ENCODE results near the gene KLF6. TPM values are rescaled to one million over a fixed set of nuclear protein-coding genes. Genes with fewer than 3 reads are reported as not detected.

KLF6 gene
- total and polyA plus RNA-seq, 9 of the 15 experiments (the other 6 are each of a cell fraction or from before 2014, with no cell fraction given) = 3.2 to 23.9 (median 8.0) TPM

- TF ChIP-seq, protein P1, sequence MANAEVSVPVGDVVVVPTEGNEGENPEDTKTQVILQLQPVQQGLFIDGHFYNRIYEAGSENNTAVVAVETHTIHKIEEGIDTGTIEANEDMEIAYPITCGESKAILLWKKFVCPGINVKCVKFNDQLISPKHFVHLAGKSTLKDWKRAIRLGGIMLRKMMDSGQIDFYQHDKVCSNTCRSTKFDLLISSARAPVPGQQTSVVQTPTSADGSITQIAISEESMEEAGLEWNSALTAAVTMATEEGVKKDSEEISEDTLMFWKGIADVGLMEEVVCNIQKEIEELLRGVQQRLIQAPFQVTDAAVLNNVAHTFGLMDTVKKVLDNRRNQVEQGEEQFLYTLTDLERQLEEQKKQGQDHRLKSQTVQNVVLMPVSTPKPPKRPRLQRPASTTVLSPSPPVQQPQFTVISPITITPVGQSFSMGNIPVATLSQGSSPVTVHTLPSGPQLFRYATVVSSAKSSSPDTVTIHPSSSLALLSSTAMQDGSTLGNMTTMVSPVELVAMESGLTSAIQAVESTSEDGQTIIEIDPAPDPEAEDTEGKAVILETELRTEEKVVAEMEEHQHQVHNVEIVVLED (CRISPR knock-in tag; IDR thresholded peaks at IDR 0.05) = no peak
- TF ChIP-seq ZNF785 (CRISPR knock-in tag; IDR thresholded peaks at IDR 0.05) (no peak), ZC3H8 (IDR thresholded peaks at IDR 0.05) (peak; percentile 38; the same call in 1 of the 2 replicates), TAF1 (IDR thresholded peaks at IDR 0.05; ENCODE audit: control insufficient read depth, extremely low read depth, insufficient read depth, low read length, severe bottlenecking) (peak; percentile 55), CEBPB (tag; IDR thresholded peaks at IDR 0.05) (no peak), TGIF2 (CRISPR knock-in tag; IDR thresholded peaks at IDR 0.05) (no peak), STAG1 (CRISPR knock-in tag; IDR thresholded peaks at IDR 0.05; ENCODE audit: borderline replicate concordance) (no peak), ATF2 (CRISPR knock-in tag; IDR thresholded peaks at IDR 0.05) (no peak), FOXA1 (IDR thresholded peaks at IDR 0.05; ENCODE audit: borderline replicate concordance) (no peak), ELF4 (CRISPR knock-in tag; IDR thresholded peaks at IDR 0.05) (no peak), MTA2 (IDR thresholded peaks at IDR 0.05; ENCODE audit: low read depth) (no peak), SRF (CRISPR knock-in tag; IDR thresholded peaks at IDR 0.05) (peak in 1 of 2 experiments; percentile 32; a peak in 1 of 4 replicates), PBX2 (CRISPR knock-in tag; IDR thresholded peaks at IDR 0.05; ENCODE audit: low read depth) (no peak), PBX2 (tag; conservative IDR thresholded peaks at IDR 0.05; ENCODE audit: low read depth) (no peak), OTX1 (CRISPR knock-in tag; IDR thresholded peaks at IDR 0.05) (no peak), POLR2A (conservative IDR thresholded peaks at IDR 0.05) (peak; percentile 47; the same call in 1 of the 2 replicates), ATF7 (IDR thresholded peaks at IDR 0.05) (0 out of 2 replicates have a peak, but pooled peaks have one; percentile 14), MTA1 (IDR thresholded peaks at IDR 0.05; ENCODE audit: borderline replicate concordance) (no peak), ZNF263 (CRISPR knock-in tag; IDR thresholded peaks at IDR 0.05; ENCODE audit: borderline replicate concordance) (no peak), SMARCC2 (IDR thresholded peaks at IDR 0.05; ENCODE audit: low read depth) (no peak), KDM5B (IDR thresholded peaks at IDR 0.05; ENCODE audit: insufficient replicate concordance, low read depth, low read length) (peak; percentile 42), NUFIP1 (IDR thresholded peaks at IDR 0.05; ENCODE audit: partially characterized antibody) (no peak), RBBP5 (IDR thresholded peaks at IDR 0.05; ENCODE audit: borderline replicate concordance, insufficient read depth, low read length, poor library complexity, severe bottlenecking) (peak; percentile 44), RBM17 (IDR thresholded peaks at IDR 0.05; ENCODE audit: borderline replicate concordance, low read depth, low read length) (no peak), RBM39 (optimal IDR thresholded peaks at IDR 0.05; ENCODE audit: low read depth, low read length) (no peak)
These were observed 18.4 kb upstream of the KLF6 start (continued) for GRCh38 chr10:3803295-3803926.

Measured in K562 (cell line).